Hepatocyte (in vitro differentiated cells): ENCODE data around the gene SOWAHA.

Experiments
- CTCF ChIP-seq: fragments of 200-600 bp; sonication (generic); IDR thresholded peaks from 2 replicates; pipeline ENCODE4 v1.5.1; 2016; ENCODE audit warnings: antibody characterized with exemption, mild to moderate bottlenecking; ENCODE audit not compliant: poor library complexity
- EZH2 ChIP-seq: fragments of 200-600 bp; sonication (generic); IDR thresholded peaks from 2 replicates; pipeline ENCODE4 v1.6.1; 2016; ENCODE audit warnings: antibody characterized with exemption, mild to moderate bottlenecking, borderline replicate concordance
- EZH2phosphoT487 ChIP-seq: fragments of 200-600 bp; sonication (generic); IDR thresholded peaks from one replicate; pipeline ENCODE4 v1.6.1; 2018; ENCODE audit warnings: antibody characterized with exemption, mild to moderate bottlenecking, low read depth, moderate library complexity; ENCODE audit not compliant: unreplicated experiment, severe bottlenecking

DNA sequence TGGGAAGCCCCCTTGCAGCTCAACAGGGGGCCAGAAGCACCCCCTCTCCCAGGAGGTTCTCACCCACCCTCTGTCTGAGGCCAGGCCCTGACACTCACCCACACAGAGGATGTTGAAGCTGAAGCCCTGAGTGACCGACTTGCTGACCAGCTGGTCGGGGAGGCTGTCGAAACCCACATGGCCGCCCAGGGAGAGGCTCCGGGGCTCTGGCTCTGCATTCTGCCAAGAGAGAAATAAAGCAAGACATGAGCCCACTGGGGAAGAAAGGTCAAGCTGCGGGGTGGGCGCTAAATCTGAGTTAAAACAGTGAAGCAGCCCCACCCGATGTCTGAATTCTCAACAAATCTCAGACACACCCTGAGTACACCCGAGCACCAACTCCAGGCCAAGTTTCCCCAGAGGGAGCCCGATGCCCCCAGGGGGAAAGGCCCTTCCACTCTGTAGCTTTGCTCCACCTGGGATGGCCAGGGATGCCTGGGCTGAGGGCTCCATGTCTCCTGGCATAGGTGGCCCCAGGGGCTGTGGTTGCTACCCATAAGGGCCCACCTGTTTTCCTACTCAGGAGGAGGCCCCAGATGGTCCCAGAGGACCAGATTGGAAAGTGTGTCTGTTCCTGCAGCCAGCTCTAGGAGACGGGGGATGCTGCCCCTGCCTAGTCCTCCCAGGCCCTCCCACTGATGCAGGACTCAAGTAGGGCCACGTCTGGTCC lies 47.6 kb upstream of the SOWAHA start:
- no peak for TF ChIP-seq CTCF
- TF ChIP-seq EZH2 = no peak
- no peak for TF ChIP-seq EZH2phosphoT487
